Spinal cord (tissue), 10 donors: ENCODE measurements around the gene CREB1. TPM values are rescaled to one million over a fixed set of nuclear protein-coding genes. Genes with fewer than 3 reads are reported as not detected.

ENCODE experiments used
- DNase-seq, 6 donors: peaks; one replicate each; pipeline versions ENCODE4 v3.0.0 to v3.0.0-alpha.2; 2013 to 2015; ENCODE audit warnings: low spot score in 6 of 6, low read depth in 4 of 6
- H3K27ac ChIP-seq: one replicate; pipeline ENCODE4 v1.5.1; 2013; ENCODE audit warnings: low read depth, low read length, control low read depth
- H3K27me3 ChIP-seq: one replicate; pipeline ENCODE4 v1.6.1; 2013; ENCODE audit warnings: low read length; ENCODE audit not compliant: control insufficient read depth, insufficient read depth
- H3K36me3 ChIP-seq: one replicate; pipeline ENCODE4 v1.6.1; 2013; ENCODE audit warnings: low read length; ENCODE audit not compliant: control insufficient read depth, insufficient read depth
- H3K4me1 ChIP-seq: one replicate; pipeline ENCODE4 v1.6.1; 2013; ENCODE audit warnings: low read length; ENCODE audit not compliant: control insufficient read depth, insufficient read depth
- H3K4me3 ChIP-seq: one replicate; pipeline ENCODE4 v1.5.1; 2013; ENCODE audit warnings: low read depth, low read length, control low read depth
- H3K9me3 ChIP-seq: one replicate; pipeline ENCODE4 v1.6.1; 2013; ENCODE audit warnings: low read length; ENCODE audit not compliant: control insufficient read depth, insufficient read depth
- WGBS: methylation state at CpG from one replicate; pipeline ENCODE4 v1.1.5; 2013; ENCODE audit warnings: missing lambda C conversion rate; ENCODE audit not compliant: insufficient coverage; 5-methylcytosine and 5-hydroxymethylcytosine counted together
- polyA plus RNA-seq, 2 donors: library from polyadenylated mRNA; unstranded; fragments of 120-200 nt; gene quantifications; one replicate each; pipeline ENCODE4 v1.2.1, GENCODE V29; 2013; ENCODE audit not compliant: insufficient read length in 2 of 2
- total RNA-seq, 2 donors: library from RNA; depleted of rRNA in 1 of 2; stranded (reverse); fragments of 120-200 nt in 1 of 2; fragments of >200 nt in 1 of 2; gene quantifications; one replicate each; pipeline versions ENCODE4 v1.2.3 to v1.2.4, GENCODE V29; 2013 to 2014
- donor health status: healthy.

CREB1 gene
- total and polyA plus RNA-seq, 4 donors, result 32.3 to 82.6 (median 53.4) TPM

DNA sequence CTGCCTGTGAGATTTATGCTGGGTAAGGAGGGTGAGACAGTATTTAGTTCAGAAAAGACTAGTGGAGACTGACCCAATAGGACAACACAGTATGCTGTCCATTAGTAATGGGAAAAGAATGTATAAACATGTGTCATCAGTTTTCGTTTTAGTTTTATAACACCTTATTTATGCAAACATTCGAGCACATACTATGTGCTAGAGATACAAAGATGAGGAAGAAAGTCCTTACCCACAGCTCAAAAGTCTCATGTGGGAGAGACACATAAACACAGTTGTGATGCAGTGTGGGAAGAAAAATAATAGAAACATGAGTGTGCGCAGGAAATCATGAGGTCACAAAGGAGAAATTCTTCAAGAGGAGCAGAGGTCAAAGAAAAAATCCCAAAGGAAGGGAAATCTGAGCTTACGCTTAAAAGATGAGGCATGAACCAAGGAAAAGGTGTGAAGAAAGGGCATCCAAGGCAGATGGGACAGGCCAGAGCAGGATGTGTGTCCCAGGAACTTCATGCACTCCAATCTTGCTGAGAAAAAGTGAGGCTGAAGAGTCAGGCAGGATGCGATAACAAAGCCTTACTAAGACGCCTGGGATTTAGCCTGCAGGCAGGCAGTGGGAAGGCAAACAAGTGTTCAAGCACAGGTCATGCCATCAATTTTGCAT, 87.4 kb downstream of the CREB1 start:
- DNase-seq, result peak in 1 of 6 donors; percentile 15
- H3K4me3 ChIP-seq, result no peak overlapping the region
- peak overlapping the region; percentile 64 for H3K27ac ChIP-seq
- peaks cover 10% of the 10 kb centered on the region for H3K36me3 ChIP-seq
- no peaks in the 10 kb centered on the region for H3K4me1 ChIP-seq
- 80% methylated on average over 4 of the region's 6 CpGs for WGBS
- H3K27me3 ChIP-seq, result no peaks in the 10 kb centered on the region
- no peaks in the 10 kb centered on the region for H3K9me3 ChIP-seq

DNA sequence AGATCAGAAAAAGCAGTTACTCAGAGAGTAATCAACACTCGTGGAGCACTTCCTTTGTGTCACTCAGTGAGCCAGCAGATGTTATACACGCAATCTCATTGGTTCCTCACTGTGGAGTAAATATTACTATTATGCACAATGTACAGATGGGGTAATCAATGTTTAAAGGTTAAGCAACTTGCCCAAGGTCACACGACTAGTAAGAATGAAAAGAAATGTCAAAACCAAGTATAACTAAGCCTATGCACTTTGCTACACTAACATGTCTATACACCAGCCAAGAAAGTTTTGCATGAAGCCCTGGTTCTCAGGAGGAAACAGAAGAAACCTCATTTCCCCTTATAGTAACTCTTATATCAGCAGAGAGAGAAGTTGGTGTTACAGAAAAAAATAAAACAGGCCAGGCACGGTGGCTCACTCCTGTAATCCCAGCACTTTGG, 90.0 kb downstream of the CREB1 start:
- WGBS, result 88% methylated on average over 1 of the region's 4 CpGs
- Histone ChIP-seq H3K27ac (no peak overlapping the region), H3K4me3 (no peak overlapping the region), H3K36me3 (peaks cover 11% of the 10 kb centered on the region), H3K9me3 (no peaks in the 10 kb centered on the region), H3K4me1 (no peaks in the 10 kb centered on the region), H3K27me3 (no peaks in the 10 kb centered on the region)
- DNase-seq, result no peak

DNA sequence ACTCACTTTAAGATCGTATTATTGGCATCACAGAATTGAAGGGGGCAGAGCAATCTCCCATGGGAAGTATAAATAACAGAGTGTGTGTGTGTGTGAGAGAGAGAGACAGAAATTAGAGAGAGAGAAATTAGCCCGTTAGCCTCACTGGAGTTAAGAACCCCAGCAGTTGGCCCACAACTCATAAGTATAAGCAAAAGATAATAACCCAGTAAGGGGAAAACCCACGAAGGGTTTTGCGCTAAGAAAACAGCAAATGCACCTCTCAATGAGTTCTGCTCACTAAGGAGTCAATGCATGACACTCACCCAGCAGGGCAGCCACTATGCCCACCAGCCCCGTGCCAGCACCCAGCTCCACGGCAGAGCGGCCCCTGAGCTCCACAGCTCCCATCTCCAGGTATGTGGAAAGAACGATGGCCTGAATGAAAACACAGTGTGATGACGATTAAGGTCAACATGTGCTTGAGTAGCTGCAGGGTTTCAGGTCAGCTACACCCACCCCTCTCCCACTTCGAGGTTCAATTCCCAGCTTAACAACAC, 91.8 kb downstream of the CREB1 start:
- Histone ChIP-seq H3K9me3 (no peaks in the 10 kb centered on the region), H3K27ac (no peak overlapping the region), H3K4me3 (no peak overlapping the region), H3K4me1 (peaks cover 8% of the 10 kb centered on the region), H3K36me3 (peaks cover 13% of the 10 kb centered on the region), H3K27me3 (no peaks in the 10 kb centered on the region)
- WGBS, result 84% methylated on average over 6 of the region's 10 CpGs
- no peak for DNase-seq

DNA sequence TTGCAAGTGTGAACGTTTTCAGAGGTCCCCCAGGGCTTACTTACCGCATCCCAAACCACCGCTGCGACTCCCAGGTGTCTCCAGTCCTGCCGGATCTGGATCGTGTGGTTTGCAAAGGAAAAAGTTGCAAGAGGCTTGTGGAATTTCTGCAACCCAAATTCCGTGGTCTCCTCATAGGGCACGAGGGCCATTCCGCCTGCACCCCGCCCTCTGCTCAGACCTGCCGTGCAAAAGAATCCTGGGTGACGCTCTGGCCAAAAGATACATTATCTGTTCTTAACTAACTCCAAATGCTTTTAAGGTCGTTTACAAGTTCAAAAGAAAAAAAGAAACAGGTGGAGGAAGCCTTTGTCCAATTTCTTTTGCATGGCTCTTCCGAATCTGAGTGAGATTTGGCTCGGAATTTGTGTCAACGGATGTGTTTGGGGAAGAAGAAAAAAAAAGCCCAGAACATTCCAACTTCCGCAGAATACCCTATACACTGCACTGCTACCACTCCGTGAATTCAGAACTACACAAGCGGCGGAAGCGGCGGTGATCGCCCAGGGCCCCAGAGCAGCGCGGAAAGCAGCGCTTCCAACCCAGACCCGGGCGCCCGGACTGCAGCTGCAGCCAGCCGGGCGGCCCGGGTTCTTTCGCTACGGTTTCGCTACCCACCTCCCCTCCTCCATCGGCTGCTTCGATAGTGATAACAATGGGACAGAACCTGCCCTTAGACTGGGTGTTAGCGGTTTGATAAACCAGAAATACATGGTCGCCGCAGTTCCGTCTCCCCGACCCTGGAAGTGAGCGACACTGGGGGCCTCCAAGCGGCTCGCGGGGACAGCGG, 94.6 kb downstream of the CREB1 start:
- Histone ChIP-seq H3K27ac (peak overlapping the region; percentile 96), H3K27me3 (no peaks in the 10 kb centered on the region), H3K4me3 (peak overlapping the region; percentile 86), H3K36me3 (peaks cover 11% of the 10 kb centered on the region), H3K9me3 (no peaks in the 10 kb centered on the region), H3K4me1 (peaks cover 15% of the 10 kb centered on the region)
- peak; percentile 19 to 82 (median 54) for DNase-seq
- WGBS, result 0% methylated on average over 34 of the region's 47 CpGs

DNA sequence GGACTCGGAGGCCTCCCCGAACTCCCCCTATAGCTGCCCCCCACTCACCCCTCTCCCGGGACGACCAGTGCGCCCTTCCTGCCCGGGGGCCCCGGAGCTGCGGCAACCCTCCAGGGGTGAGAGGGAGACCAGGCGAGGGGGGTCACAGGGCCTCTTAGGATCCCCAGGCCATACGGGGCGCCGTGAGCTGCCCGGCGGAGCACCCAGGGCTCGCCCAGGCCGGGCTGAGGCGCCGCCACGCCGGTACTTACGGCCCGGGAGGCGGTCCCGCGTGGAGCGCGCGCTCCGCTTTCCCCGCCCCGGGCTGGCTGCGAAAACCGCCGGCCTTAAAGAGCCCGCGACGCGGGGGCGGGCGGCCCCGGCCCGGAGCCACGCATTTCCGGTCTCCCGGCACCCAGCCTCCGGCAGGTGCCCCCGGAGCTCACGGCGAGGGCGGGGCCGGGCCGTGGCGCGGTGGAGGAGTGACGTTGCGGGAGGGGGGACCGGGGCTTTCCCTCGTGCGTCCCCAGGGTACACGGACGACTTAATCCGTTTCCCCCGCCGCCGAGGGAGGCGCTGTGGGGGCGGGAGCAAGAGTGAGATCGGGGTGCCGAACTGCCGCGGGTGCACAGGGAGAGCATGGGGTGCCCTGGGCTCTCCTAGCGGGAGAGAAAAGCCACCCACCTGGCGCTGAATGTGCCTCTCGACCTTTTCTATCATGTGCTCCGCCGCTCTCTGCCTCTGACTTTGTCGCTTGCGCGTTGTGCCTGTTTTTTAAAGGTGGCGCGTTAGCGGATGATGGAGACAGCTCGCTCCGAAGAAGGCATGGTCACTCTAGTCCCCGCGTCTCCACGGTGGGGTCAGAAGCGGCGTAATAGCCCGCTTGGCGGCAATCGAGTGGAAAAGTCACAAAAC, 95.5 kb downstream of the CREB1 start, which contains the start of gene METTL21A:
METTL21A (minus strand) TSS at position 381 of the 894 bp plus-strand sequence. CDS start 1,019 bp downstream, outside the sequence.
- Histone ChIP-seq H3K27me3 (no peaks in the 10 kb centered on the region), H3K27ac (peak within 1 kb of the TSS; percentile 96), H3K4me3 (peak within 1 kb of the TSS; percentile 91), H3K9me3 (no peaks in the 10 kb centered on the region), H3K4me1 (peaks cover 15% of the 10 kb centered on the region), H3K36me3 (peaks cover 11% of the 10 kb centered on the region)
- WGBS, result under 1% methylated on average over 87 of the region's 92 CpGs
- peak; percentile 67 to 96 (median 80) for DNase-seq

DNA sequence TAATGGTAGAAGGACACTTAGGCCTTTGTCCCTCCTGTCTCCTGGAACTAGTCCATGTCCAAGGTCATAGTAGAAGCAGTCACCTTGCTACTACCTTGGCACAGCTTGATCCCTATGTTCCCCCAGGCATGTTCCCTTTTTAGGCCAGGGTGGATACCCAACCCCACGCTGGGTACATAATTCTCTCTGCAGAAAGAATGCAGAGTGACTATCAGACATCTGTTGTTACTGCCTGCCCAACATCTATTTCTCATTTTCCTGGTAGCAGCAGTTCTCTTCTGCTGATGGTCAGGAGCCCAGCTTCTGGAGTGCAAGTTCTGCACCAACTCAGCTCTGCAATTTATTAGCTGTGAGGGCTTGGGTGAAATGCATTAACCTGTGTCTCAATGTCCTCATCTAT, 99.8 kb downstream of the CREB1 start:
- no peaks in the 10 kb centered on the region for H3K9me3 ChIP-seq
- H3K4me1 ChIP-seq, result peaks cover 15% of the 10 kb centered on the region
- no peak for DNase-seq
- H3K27ac ChIP-seq, result no peak overlapping the region
- no peaks in the 10 kb centered on the region for H3K27me3 ChIP-seq
- WGBS, result 57% methylated on average over 1 of the region's 1 CpG
- peaks cover 3% of the 10 kb centered on the region for H3K36me3 ChIP-seq
- H3K4me3 ChIP-seq, result no peak overlapping the region

DNA sequence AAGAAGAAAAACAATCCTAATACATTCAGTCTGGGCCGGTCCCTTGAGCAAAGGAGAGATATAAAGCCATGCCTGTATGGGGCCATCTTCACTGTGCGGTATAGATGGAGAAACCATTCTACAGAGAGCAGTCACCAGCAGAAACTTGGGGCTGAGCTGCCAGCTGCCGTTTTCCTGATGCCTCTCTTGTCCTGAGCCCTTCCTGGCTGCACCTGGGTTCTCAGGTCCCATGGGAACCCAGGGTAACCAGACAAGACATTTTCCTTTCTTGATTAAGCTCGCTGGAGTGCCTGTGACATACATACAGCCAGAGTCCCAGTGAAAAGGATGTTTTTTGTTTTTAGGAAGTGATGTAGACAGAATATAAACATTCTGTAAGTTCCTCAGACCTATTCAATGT, 100.7 kb downstream of the CREB1 start:
- Histone ChIP-seq H3K27ac (no peak overlapping the region), H3K9me3 (no peaks in the 10 kb centered on the region), H3K4me1 (peaks cover 15% of the 10 kb centered on the region), H3K4me3 (no peak overlapping the region), H3K36me3 (peaks cover 2% of the 10 kb centered on the region), H3K27me3 (no peaks in the 10 kb centered on the region)
- DNase-seq, result no peak
- 74% methylated on average over 3 of the region's 4 CpGs for WGBS

DNA sequence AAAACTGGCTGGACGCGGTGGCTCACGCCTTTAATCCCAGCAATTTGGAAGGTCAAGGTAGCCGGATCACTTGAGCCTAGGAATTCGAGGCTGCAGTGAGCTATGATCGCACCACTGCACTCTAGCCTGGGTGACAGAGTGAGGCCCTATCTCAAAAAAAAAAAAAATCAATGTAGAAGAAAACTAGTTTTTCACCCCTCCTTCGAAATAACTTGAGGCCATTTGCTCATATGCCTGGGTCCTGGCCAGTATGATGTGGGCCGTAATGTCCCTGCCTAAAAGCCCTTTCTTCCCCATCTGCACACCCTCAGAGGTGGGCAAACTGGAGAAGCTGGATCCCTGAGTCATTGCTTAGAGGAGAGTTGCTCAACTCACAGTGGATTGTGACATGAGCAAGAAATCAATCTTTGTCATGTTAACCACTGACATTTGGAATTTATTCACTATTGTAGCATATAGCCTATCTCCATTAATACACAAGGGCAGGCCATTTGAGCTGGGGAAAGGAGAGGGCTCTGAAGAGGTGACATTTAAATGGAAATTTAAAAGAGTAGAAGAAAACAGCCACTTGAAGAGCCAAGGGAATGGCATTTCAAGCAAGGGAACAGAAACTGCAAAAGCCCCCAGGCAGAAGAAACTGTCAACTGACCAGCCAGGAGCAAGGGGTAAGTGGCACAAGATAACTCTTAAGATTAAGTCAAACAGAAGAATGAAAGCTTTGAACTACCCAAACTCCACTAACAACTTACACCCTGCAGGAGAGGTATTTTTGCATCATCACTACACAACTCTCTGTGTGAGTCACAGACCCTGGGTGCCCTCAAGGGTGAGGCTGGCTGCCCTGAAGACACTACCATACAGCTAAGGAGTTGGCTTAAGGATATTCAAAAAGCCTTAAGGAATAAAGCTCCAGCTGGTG, 103.1 kb downstream of the CREB1 start:
- DNase-seq, result no peak
- no CpG with 5 or more reads among the region's 8 CpGs for WGBS
- Histone ChIP-seq H3K27me3 (no peaks in the 10 kb centered on the region), H3K4me1 (no peaks in the 10 kb centered on the region), H3K36me3 (no peaks in the 10 kb centered on the region), H3K9me3 (no peaks in the 10 kb centered on the region), H3K27ac (no peak overlapping the region), H3K4me3 (no peak overlapping the region)
